SU-DHL-6 (cell line): ENCODE data around the gene TTC9B.

Experiments used
- EZH2phosphoT487 ChIP-seq: fragments of 200-600 bp; sonication (generic), shearing (Covaris generic); conservative IDR thresholded peaks from 2 replicates; pipeline ENCODE4 v1.6.1; 2018; ENCODE audit warnings: mild to moderate bottlenecking, antibody characterized with exemption, low read length, moderate library complexity, mixed read lengths
- TF ChIP-seq, protein P1 (sequence below): fragments of 200-600 bp; sonication (generic); IDR thresholded peaks from one replicate; pipeline ENCODE4 v1.5.1; 2017; ENCODE audit warnings: antibody characterized with exemption, mild to moderate bottlenecking, low read length, moderate library complexity; ENCODE audit not compliant: insufficient read depth, poor library complexity, severe bottlenecking

DNA sequence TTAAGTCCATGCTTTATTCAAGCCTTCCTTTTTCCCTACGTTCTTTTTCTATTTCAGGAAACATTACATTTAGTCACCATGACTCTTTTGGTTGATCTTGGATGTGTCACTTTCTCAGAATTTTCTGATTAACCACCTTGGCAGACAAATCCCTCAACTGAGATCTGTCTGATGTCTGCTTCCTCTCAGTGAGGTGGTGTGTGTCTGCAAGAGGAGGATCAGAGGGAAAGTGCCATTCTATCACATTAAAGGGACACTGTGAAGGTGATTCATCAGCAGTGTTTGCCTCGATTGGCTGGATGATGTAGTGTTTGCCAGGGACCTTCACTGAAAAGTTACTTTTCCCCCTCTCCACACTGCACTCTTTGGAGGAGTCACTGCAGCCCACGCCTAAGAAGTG is 11.3 kb upstream of the TTC9B start:
- TF ChIP-seq, protein P1, sequence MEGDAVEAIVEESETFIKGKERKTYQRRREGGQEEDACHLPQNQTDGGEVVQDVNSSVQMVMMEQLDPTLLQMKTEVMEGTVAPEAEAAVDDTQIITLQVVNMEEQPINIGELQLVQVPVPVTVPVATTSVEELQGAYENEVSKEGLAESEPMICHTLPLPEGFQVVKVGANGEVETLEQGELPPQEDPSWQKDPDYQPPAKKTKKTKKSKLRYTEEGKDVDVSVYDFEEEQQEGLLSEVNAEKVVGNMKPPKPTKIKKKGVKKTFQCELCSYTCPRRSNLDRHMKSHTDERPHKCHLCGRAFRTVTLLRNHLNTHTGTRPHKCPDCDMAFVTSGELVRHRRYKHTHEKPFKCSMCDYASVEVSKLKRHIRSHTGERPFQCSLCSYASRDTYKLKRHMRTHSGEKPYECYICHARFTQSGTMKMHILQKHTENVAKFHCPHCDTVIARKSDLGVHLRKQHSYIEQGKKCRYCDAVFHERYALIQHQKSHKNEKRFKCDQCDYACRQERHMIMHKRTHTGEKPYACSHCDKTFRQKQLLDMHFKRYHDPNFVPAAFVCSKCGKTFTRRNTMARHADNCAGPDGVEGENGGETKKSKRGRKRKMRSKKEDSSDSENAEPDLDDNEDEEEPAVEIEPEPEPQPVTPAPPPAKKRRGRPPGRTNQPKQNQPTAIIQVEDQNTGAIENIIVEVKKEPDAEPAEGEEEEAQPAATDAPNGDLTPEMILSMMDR: no peak
- TF ChIP-seq EZH2phosphoT487: no peak
